ENCODE data around the gene UPP1. TPM values are rescaled to one million over a fixed set of nuclear protein-coding genes. Genes with fewer than 3 reads are reported as not detected.

The UPP1 gene
- total RNA-seq, 1 donor from 2014 or later = 4.4 TPM

DNA sequence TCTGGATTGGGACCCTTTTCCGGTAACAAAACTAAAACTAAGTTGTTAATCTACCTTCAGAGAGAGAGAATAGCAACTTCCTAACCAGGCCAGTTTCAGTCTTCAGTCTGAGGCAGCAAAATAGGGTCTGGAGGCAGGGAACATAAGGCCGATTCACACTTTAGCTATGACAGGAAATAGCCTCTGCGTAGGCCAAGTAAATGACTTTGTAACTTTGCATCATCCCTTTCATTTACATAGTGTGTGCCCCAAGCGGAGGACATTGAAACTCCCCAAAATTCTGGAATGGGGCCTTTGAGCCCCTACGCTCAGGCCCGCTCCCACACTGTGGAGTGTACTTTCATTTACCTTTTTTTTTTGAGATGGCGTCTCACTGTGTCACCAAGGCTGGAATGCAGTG, 1.7 kb upstream of the UPP1 start:
- Mint-ChIP-seq H3K27me3 (ENCODE audit: low read depth) (peaks cover 18% of the 10 kb centered on the region), H3K4me1 (peaks cover 26% of the 10 kb centered on the region), H3K36me3 (peaks cover 3% of the 10 kb centered on the region), H3K9me3 (no peaks in the 10 kb centered on the region), H3K27ac (no peak overlapping the region), H3K4me3 (no peak overlapping the region)
- TF ChIP-seq, protein P1, sequence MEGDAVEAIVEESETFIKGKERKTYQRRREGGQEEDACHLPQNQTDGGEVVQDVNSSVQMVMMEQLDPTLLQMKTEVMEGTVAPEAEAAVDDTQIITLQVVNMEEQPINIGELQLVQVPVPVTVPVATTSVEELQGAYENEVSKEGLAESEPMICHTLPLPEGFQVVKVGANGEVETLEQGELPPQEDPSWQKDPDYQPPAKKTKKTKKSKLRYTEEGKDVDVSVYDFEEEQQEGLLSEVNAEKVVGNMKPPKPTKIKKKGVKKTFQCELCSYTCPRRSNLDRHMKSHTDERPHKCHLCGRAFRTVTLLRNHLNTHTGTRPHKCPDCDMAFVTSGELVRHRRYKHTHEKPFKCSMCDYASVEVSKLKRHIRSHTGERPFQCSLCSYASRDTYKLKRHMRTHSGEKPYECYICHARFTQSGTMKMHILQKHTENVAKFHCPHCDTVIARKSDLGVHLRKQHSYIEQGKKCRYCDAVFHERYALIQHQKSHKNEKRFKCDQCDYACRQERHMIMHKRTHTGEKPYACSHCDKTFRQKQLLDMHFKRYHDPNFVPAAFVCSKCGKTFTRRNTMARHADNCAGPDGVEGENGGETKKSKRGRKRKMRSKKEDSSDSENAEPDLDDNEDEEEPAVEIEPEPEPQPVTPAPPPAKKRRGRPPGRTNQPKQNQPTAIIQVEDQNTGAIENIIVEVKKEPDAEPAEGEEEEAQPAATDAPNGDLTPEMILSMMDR (IDR thresholded peaks at IDR 0.05; ENCODE audit: unreplicated experiment) = no peak
- DNase-seq (ENCODE audit: low spot score in 2 of 2, unreplicated experiment in 2 of 2) = no peak

DNA sequence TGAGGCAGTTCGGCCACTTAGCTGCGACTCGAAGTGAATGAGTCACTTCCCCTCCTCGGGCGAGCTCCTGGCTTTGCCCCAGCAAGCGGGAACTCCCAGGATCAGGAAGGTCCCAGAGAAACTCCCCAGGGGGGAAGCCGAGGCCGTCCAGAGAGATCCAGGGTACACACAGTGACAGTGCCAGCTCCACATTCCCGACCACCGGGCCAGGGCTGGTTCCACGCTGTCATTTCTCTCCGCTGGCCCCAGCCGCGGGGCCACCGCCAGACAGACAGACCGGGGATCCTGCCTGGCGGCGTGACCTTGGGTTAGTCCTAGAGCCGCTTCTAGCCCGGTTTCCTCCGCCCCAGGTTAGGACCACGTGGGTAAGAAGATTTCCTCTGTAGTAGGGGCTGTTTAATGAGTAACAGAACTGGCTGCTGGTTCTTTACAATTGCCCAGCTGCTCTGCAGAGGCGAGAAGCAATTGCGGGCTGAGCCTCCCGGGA, 463 bp upstream of the UPP1 start:
- peak in 1 of 2 experiments; percentile 51 for DNase-seq (ENCODE audit: low spot score in 2 of 2, unreplicated experiment in 2 of 2)
- Mint-ChIP-seq H3K4me1 (peaks cover 25% of the 10 kb centered on the region), H3K36me3 (peaks cover 3% of the 10 kb centered on the region), H3K9me3 (no peaks in the 10 kb centered on the region), H3K27me3 (ENCODE audit: low read depth) (peaks cover 18% of the 10 kb centered on the region), H3K4me3 (peak overlapping the region; percentile 79), H3K27ac (peak overlapping the region; percentile 76)
- TF ChIP-seq, protein P1 (IDR thresholded peaks at IDR 0.05; ENCODE audit: unreplicated experiment) = no peak

- TF ChIP-seq, protein P1 (IDR thresholded peaks at IDR 0.05; ENCODE audit: unreplicated experiment) = no peak
- DNase-seq (ENCODE audit: low spot score in 2 of 2, unreplicated experiment in 2 of 2) = no peak
- H3K27me3 Mint-ChIP-seq (ENCODE audit: low read depth) = peaks cover 18% of the 10 kb centered on the region
- peaks cover 3% of the 10 kb centered on the region for H3K36me3 Mint-ChIP-seq
- H3K4me1 Mint-ChIP-seq = peaks cover 26% of the 10 kb centered on the region
- no peaks in the 10 kb centered on the region for H3K9me3 Mint-ChIP-seq
- H3K27ac Mint-ChIP-seq = peak overlapping the region; percentile 47
- peak overlapping the region; percentile 79 for H3K4me3 Mint-ChIP-seq
These were observed 1.2 kb downstream of the UPP1 start for GRCh38 chr7:48090095-48090805.

DNA sequence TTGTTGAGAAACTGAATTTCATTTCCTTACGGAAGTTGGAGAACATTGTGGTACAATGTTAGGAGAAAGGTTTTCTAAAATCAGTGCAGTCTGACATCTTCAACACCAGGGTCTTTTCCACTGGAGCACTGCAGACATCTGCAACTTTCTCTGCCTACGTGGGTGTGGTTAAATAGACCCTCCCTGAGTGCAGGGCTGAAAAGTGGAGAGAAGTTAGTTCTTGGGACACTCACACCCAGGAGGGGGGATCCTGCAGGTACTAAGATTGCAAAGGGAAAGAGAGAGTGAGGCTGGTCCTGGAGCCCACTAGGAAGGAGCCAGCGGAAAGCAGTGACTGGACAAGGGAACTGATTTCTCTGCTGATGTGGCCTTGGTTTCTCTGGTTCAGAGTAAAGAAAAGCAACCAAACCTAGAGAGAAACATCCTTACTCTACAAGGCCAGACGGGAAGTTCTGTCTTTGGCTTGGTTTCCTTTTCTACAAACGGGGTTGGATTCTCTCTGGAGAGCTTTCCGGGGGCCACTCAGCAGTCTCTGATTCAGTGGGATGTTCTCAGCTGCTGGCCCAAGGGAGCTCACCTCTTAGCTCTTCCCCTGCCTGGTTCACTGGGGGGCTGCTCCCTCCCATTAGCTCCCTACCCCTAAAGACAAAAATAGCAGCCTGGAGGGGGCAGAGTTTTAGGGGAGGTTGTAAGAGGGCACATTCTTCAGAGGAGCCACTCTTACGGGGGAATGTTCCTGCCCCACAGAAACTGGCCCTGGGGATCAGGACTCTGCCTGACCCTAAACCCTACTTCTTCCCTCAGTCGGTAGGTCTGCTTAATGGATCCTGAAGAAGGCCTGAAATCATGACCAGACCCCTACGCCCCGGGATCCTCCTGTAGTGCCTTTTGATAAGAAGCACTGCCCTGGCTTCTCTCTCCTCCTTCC, 2.7 kb downstream of the UPP1 start:
- Mint-ChIP-seq H3K27ac (no peak overlapping the region), H3K9me3 (no peaks in the 10 kb centered on the region), H3K27me3 (ENCODE audit: low read depth) (peaks cover 18% of the 10 kb centered on the region), H3K4me3 (no peak overlapping the region), H3K4me1 (peaks cover 33% of the 10 kb centered on the region), H3K36me3 (peaks cover 3% of the 10 kb centered on the region)
- DNase-seq (ENCODE audit: low spot score in 2 of 2, unreplicated experiment in 2 of 2) = no peak
- TF ChIP-seq, protein P1 (IDR thresholded peaks at IDR 0.05; ENCODE audit: unreplicated experiment) = no peak

- no peaks in the 10 kb centered on the region for H3K9me3 Mint-ChIP-seq
- peaks cover 41% of the 10 kb centered on the region for H3K4me1 Mint-ChIP-seq
- peaks cover 15% of the 10 kb centered on the region for H3K27me3 Mint-ChIP-seq (ENCODE audit: low read depth)
- peak overlapping the region; percentile 91 for H3K27ac Mint-ChIP-seq
- peaks cover 3% of the 10 kb centered on the region for H3K36me3 Mint-ChIP-seq
- DNase-seq (ENCODE audit: low spot score in 2 of 2, unreplicated experiment in 2 of 2) = no peak
- TF ChIP-seq, protein P1 (IDR thresholded peaks at IDR 0.05; ENCODE audit: unreplicated experiment) = no peak
- H3K4me3 Mint-ChIP-seq = no peak overlapping the region
These were observed 5.8 kb downstream of the UPP1 start for GRCh38 chr7:48094861-48095293.
